GM10266 (cell line): ENCODE data around the gene SFXN5.

Experiments
- DNase-seq: peaks from one replicate; pipeline ENCODE4 v3.0.0; 2012; ENCODE audit errors: extremely low spot score
- CTCF ChIP-seq: IDR thresholded peaks from 2 replicates; pipeline ENCODE4 v1.5.1; 2012; ENCODE audit warnings: mild to moderate bottlenecking, low read depth; ENCODE audit not compliant: control insufficient read depth, insufficient read depth; ENCODE audit errors: missing control alignments

The SFXN5 gene

GRCh38 chr2:73031095-73031678 lies 40.3 kb downstream of the SFXN5 start:
- no peak for DNase-seq
- no peak for TF ChIP-seq CTCF

- TF ChIP-seq CTCF, result no peak
- no peak for DNase-seq
These were observed 42.7 kb downstream of the SFXN5 start for GRCh38 chr2:73028841-73029240.

- no peak for TF ChIP-seq CTCF
- no peak for DNase-seq
These were observed 44.2 kb downstream of the SFXN5 start for GRCh38 chr2:73027340-73027739.

- no peak for DNase-seq
- TF ChIP-seq CTCF, result no peak
These were observed 48.0 kb downstream of the SFXN5 start for GRCh38 chr2:73023497-73023896.

GRCh38 chr2:73022024-73022568 lies 49.4 kb downstream of the SFXN5 start:
- no peak for TF ChIP-seq CTCF
- no peak for DNase-seq

- DNase-seq, result no peak
- no peak for TF ChIP-seq CTCF
These were observed 50.0 kb downstream of the SFXN5 start for GRCh38 chr2:73021371-73022010.
